ENCODE results near the gene RAET1G. TPM values are rescaled to one million over a fixed set of nuclear protein-coding genes. Genes with fewer than 3 reads are reported as not detected.

RAET1G gene
- polyA plus RNA-seq, 1 of the 3 experiments (the other 2 are of a cell fraction) = 2.5 TPM

- ChIA-PET CTCF (interaction anchor here (1.0 kb wide), 1 partner anchor 24 kb away, joined by 3 read pairs; no protein-coding TSS in a partner anchor), POLR2A (no interaction called here)
- Histone ChIP-seq H3K27me3 (ENCODE audit: insufficient read depth) (no peaks in the 10 kb centered on the region), H3K4me1 (ENCODE audit: control insufficient read depth in 1 of 2, insufficient read depth in 2 of 2, low read depth in 1 of 2, low read length in 1 of 2) (no peaks in the 10 kb centered on the region), H4K20me1 (ENCODE audit: insufficient read depth) (no peaks in the 10 kb centered on the region), H3K79me2 (ENCODE audit: insufficient read depth) (no peaks in the 10 kb centered on the region), H3K27ac (ENCODE audit: low read depth in 2 of 2, low read length in 1 of 2) (no peak overlapping the region), H2AFZ (ENCODE audit: low read depth) (no peak overlapping the region), H3K36me3 (replicated peaks in 1 of 2; ENCODE audit: control insufficient read depth in 1 of 2, insufficient read depth in 2 of 2, low read length in 1 of 2) (no peaks in the 10 kb centered on the region), H3F3A (replicated peaks; ENCODE audit: insufficient read depth) (no peaks in the 10 kb centered on the region), H3K4me2 (no peak overlapping the region), H3K9me3 (no peaks in the 10 kb centered on the region), H3K9ac (no peak overlapping the region), H3K9me2 (no peaks in the 10 kb centered on the region), H3K4me3 (ENCODE audit: low read depth in 2 of 2, low read length in 1 of 2) (no peak overlapping the region)
- WGBS (ENCODE audit: low lambda C conversion rate) = 25% methylated on average over 1 of the region's 1 CpG
- no peak for DNase-seq
- no peak for TF ChIP-seq USF1 (IDR thresholded peaks at IDR 0.05; ENCODE audit: borderline replicate concordance, low read depth)
- no peak for TF ChIP-seq POLR2AphosphoS5 (IDR thresholded peaks at IDR 0.05; ENCODE audit: low read depth, low read length)
- TF ChIP-seq REST (IDR thresholded peaks at IDR 0.05; ENCODE audit: low read depth, low read length) = no peak
- no peak for TF ChIP-seq TCF12 (IDR thresholded peaks at IDR 0.05)
- no peak for TF ChIP-seq MXI1 (IDR thresholded peaks at IDR 0.05; ENCODE audit: low read depth, low read length)
- TF ChIP-seq USF2 (IDR thresholded peaks at IDR 0.05; ENCODE audit: borderline replicate concordance, low read depth, low read length) = no peak
- no peak for TF ChIP-seq TAF1 (IDR thresholded peaks at IDR 0.05; ENCODE audit: borderline replicate concordance, low read depth, low read length)
- no peak for TF ChIP-seq MEF2A (IDR thresholded peaks at IDR 0.05; ENCODE audit: borderline replicate concordance, low read depth)
- no peak for TF ChIP-seq SIN3A (IDR thresholded peaks at IDR 0.05; ENCODE audit: borderline replicate concordance, low read depth, low read length)
Measured at GRCh38 chr6:149888659-149889058, 34.3 kb downstream of the RAET1G start.

- no peak overlapping the region for H3K27ac ChIP-seq (ENCODE audit: low read depth in 2 of 2, low read length in 1 of 2)
- no peaks in the 10 kb centered on the region for H3K27me3 ChIP-seq (ENCODE audit: insufficient read depth)
- no peak overlapping the region for H3K4me2 ChIP-seq
- no peaks in the 10 kb centered on the region for H4K20me1 ChIP-seq (ENCODE audit: insufficient read depth)
- H3K9me2 ChIP-seq = no peaks in the 10 kb centered on the region
- DNase-seq = no peak
- H3K79me2 ChIP-seq (ENCODE audit: insufficient read depth) = no peaks in the 10 kb centered on the region
- 52% methylated on average over 5 of the region's 9 CpGs for WGBS (ENCODE audit: low lambda C conversion rate)
- H3K4me3 ChIP-seq (ENCODE audit: low read depth in 2 of 2, low read length in 1 of 2) = no peak overlapping the region
- no peaks in the 10 kb centered on the region for H3K36me3 ChIP-seq (replicated peaks in 1 of 2; ENCODE audit: control insufficient read depth in 1 of 2, insufficient read depth in 2 of 2, low read length in 1 of 2)
- POLR2A ChIA-PET = no interaction called here
- H3F3A ChIP-seq (replicated peaks; ENCODE audit: insufficient read depth) = no peaks in the 10 kb centered on the region
- H3K4me1 ChIP-seq (ENCODE audit: control insufficient read depth in 1 of 2, insufficient read depth in 2 of 2, low read depth in 1 of 2, low read length in 1 of 2) = no peaks in the 10 kb centered on the region
- no peak overlapping the region for H3K9ac ChIP-seq
- H3K9me3 ChIP-seq = no peaks in the 10 kb centered on the region
- CTCF ChIA-PET = no interaction called here
- H2AFZ ChIP-seq (ENCODE audit: low read depth) = no peak overlapping the region
- no peak for TF ChIP-seq TCF12 (IDR thresholded peaks at IDR 0.05)
- TF ChIP-seq ZBTB33 (IDR thresholded peaks at IDR 0.05; ENCODE audit: borderline replicate concordance, low read depth) = no peak
- no peak for TF ChIP-seq TAF1 (IDR thresholded peaks at IDR 0.05; ENCODE audit: borderline replicate concordance, low read depth, low read length)
- TF ChIP-seq FOXJ3 (CRISPR knock-in tag; IDR thresholded peaks at IDR 0.05) = no peak
- TF ChIP-seq RAD21 (IDR thresholded peaks at IDR 0.05; ENCODE audit: low read length) = no peak
- TF ChIP-seq MEF2A (IDR thresholded peaks at IDR 0.05; ENCODE audit: borderline replicate concordance, low read depth) = no peak
- no peak for TF ChIP-seq JUND (IDR thresholded peaks at IDR 0.05)
- no peak for TF ChIP-seq POLR2AphosphoS5 (IDR thresholded peaks at IDR 0.05; ENCODE audit: low read depth, low read length)
- no peak for TF ChIP-seq FOXM1 (IDR thresholded peaks at IDR 0.05; ENCODE audit: low read depth)
- no peak for TF ChIP-seq RFX5 (IDR thresholded peaks at IDR 0.05; ENCODE audit: low read length)
- no peak for TF ChIP-seq PBX3 (IDR thresholded peaks at IDR 0.05)
- TF ChIP-seq RCOR1 (IDR thresholded peaks at IDR 0.05; ENCODE audit: low read length) = no peak
- no peak for TF ChIP-seq CTCF (IDR thresholded peaks at IDR 0.05)
Measured at GRCh38 chr6:149888093-149888492, 34.8 kb downstream of the RAET1G start.

Data from SK-N-SH (cell line).